ENCODE results near the gene SCYGR5. TPM values are rescaled to one million over a fixed set of nuclear protein-coding genes. Genes with fewer than 3 reads are reported as not detected.
A peak's percentile ranks its signal among the peaks of the same experiment; 100 is the strongest.
"Not testable (repeated sequence)": the region's sequence is repeated elsewhere in the genome, so short reads cannot be mapped to it uniquely, and the experiment has no call there.

SCYGR5 gene
- total RNA-seq = not detected in 2 replicates

- FAIRE-seq; DNase-seq (ENCODE audit: low read depth): not testable (repeated sequence)
These were observed at the start of gene SCYGR5 for GRCh38 chr2:227666631-227667170. SCYGR5 (plus strand) TSS chr2:227666804; CDS start chr2:227666804, 0 bp downstream.

GRCh38 chr2:227617316-227618230, 49.0 kb upstream of the SCYGR5 start, which contains the start of gene SCYGR4:
SCYGR4 (plus strand) TSS chr2:227617498; CDS start chr2:227617498, 0 bp downstream.
- no peak for FAIRE-seq
- DNase-seq (ENCODE audit: low read depth) = no peak
- H3K27me3 ChIP-seq (ENCODE audit: control insufficient read depth, insufficient read depth, low read length) = peaks cover 1% of the 10 kb centered on the region
- no peak within 1 kb of the TSS for H3K4me3 ChIP-seq (ENCODE audit: low read depth, low read length)
- H3K36me3 ChIP-seq (ENCODE audit: control insufficient read depth, insufficient read depth, low read length) = no peaks in the 10 kb centered on the region
- TF ChIP-seq CTCF (IDR thresholded peaks at IDR 0.05; ENCODE audit: insufficient read depth, low read length, severe bottlenecking) = no peak

More at GRCh38 chr2:227666631-227667170, at the start of gene SCYGR5:
- H3K36me3 ChIP-seq (ENCODE audit: control insufficient read depth, insufficient read depth, low read length); H3K4me3 ChIP-seq (ENCODE audit: low read depth, low read length); H3K27me3 ChIP-seq (ENCODE audit: control insufficient read depth, insufficient read depth, low read length): not testable (repeated sequence)

GRCh38 chr2:227623226-227623625, 43.4 kb upstream of the SCYGR5 start:
- DNase-seq (ENCODE audit: low read depth) = peak; percentile 68
- Histone ChIP-seq H3K27me3 (ENCODE audit: control insufficient read depth, insufficient read depth, low read length) (no peaks in the 10 kb centered on the region), H3K36me3 (ENCODE audit: control insufficient read depth, insufficient read depth, low read length) (no peaks in the 10 kb centered on the region), H3K4me3 (ENCODE audit: low read depth, low read length) (no peak overlapping the region)
- TF ChIP-seq CTCF (IDR thresholded peaks at IDR 0.05; ENCODE audit: insufficient read depth, low read length, severe bottlenecking) = no peak
- no peak for FAIRE-seq

GRCh38 chr2:227625420-227625819, 41.2 kb upstream of the SCYGR5 start:
- no peak for FAIRE-seq
- Histone ChIP-seq H3K4me3 (ENCODE audit: low read depth, low read length) (no peak overlapping the region), H3K36me3 (ENCODE audit: control insufficient read depth, insufficient read depth, low read length) (no peaks in the 10 kb centered on the region), H3K27me3 (ENCODE audit: control insufficient read depth, insufficient read depth, low read length) (no peaks in the 10 kb centered on the region)
- no peak for TF ChIP-seq CTCF (IDR thresholded peaks at IDR 0.05; ENCODE audit: insufficient read depth, low read length, severe bottlenecking)
- DNase-seq (ENCODE audit: low read depth) = no peak

GRCh38 chr2:227626580-227627151, 39.9 kb upstream of the SCYGR5 start:
- Histone ChIP-seq H3K27me3 (ENCODE audit: control insufficient read depth, insufficient read depth, low read length) (no peaks in the 10 kb centered on the region), H3K4me3 (ENCODE audit: low read depth, low read length) (no peak overlapping the region), H3K36me3 (ENCODE audit: control insufficient read depth, insufficient read depth, low read length) (no peaks in the 10 kb centered on the region)
- TF ChIP-seq CTCF (IDR thresholded peaks at IDR 0.05; ENCODE audit: insufficient read depth, low read length, severe bottlenecking) = no peak
- FAIRE-seq = no peak
- peak; percentile 25 for DNase-seq (ENCODE audit: low read depth)

GRCh38 chr2:227627769-227628168, 38.8 kb upstream of the SCYGR5 start:
- FAIRE-seq = no peak
- Histone ChIP-seq H3K27me3 (ENCODE audit: control insufficient read depth, insufficient read depth, low read length) (no peaks in the 10 kb centered on the region), H3K36me3 (ENCODE audit: control insufficient read depth, insufficient read depth, low read length) (no peaks in the 10 kb centered on the region), H3K4me3 (ENCODE audit: low read depth, low read length) (no peak overlapping the region)
- no peak for DNase-seq (ENCODE audit: low read depth)
- TF ChIP-seq CTCF (IDR thresholded peaks at IDR 0.05; ENCODE audit: insufficient read depth, low read length, severe bottlenecking) = no peak
